T-helper 1 cell treated with Interleukin-12 subunit alpha and Interleukin-12 subunit beta and Interleukin-4 antibody, amounts not matched to agents 30 μg/mL and 1 μg/mL, for 36 hours (primary cell): ENCODE results near the gene ATP6V1B1.

Experiments used
- H3K27ac Mint-ChIP-seq: one replicate; pipeline ENCODE4 v1.8.0; 2021; ENCODE audit warnings: mild to moderate bottlenecking, mixed read lengths
- H3K27me3 Mint-ChIP-seq: one replicate; pipeline ENCODE4 v1.8.0; 2021; ENCODE audit warnings: low read depth, mixed read lengths
- H3K36me3 Mint-ChIP-seq: one replicate; pipeline ENCODE4 v1.8.0; 2021; ENCODE audit warnings: low read depth, mixed read lengths
- H3K4me1 Mint-ChIP-seq: one replicate; pipeline ENCODE4 v1.8.0; 2021; ENCODE audit warnings: low read depth, mixed read lengths
- H3K4me3 Mint-ChIP-seq: one replicate; pipeline ENCODE4 v1.8.0; 2021; ENCODE audit warnings: mild to moderate bottlenecking, moderate library complexity, mixed read lengths
- H3K9me3 Mint-ChIP-seq: one replicate; pipeline ENCODE4 v1.8.0; 2021; ENCODE audit warnings: mixed read lengths

The ATP6V1B1 gene

DNA sequence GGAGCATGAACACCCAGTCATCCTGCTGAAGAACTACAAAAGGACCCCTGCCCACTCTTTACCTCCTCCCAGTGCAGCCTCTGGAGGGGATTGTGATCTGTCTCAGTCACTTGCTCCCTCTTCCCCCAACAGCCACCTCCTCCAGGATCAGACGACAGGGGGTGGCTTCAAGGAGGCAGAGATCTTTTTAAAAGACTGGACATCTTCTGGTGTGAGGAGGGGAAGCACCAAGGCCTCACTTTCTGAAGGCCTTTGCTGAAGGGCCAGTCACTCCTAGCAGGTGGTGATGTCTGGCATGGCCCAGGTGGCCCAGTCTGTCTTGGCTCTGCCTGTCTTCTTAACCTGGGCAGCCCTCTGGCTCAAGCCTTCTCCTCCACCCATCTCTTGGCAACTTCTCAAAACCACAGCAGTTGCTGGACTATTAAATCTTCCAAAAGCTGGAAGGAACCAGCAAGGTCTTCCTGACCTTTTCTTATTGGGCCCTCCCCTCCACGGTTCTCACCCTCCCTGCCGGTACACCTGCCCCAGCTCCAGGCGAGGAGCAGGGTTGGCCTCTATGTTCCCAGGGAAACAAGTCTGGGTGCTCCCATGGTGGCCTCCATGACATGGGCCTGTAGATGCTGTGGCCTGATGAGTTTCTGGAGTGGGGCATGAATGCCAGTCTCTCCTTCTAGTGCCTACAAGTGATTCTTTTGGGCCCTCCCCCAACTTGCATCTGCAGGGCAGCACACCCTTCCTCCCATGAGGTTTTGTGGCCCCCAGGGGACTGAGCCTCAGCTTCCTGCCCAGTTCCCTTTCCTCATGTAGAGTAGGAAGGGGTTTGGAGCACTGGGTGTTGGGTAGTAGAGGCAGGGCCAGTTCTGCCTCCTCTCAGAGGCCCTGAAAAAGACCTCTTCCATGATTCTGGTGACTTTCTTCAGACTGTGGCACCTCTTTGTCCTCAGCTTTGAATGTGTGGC lies 5.0 kb upstream of the ATP6V1B1 start:
- H3K9me3 Mint-ChIP-seq: no peaks in the 10 kb centered on the region
- no peak overlapping the region for H3K4me3 Mint-ChIP-seq
- H3K4me1 Mint-ChIP-seq: peaks cover 2% of the 10 kb centered on the region
- no peaks in the 10 kb centered on the region for H3K36me3 Mint-ChIP-seq
- H3K27me3 Mint-ChIP-seq: peaks cover 24% of the 10 kb centered on the region
- H3K27ac Mint-ChIP-seq: no peak overlapping the region

- peaks cover 24% of the 10 kb centered on the region for H3K27me3 Mint-ChIP-seq
- H3K9me3 Mint-ChIP-seq: no peaks in the 10 kb centered on the region
- no peak overlapping the region for H3K27ac Mint-ChIP-seq
- H3K4me1 Mint-ChIP-seq: peaks cover 2% of the 10 kb centered on the region
- H3K36me3 Mint-ChIP-seq: no peaks in the 10 kb centered on the region
- no peak overlapping the region for H3K4me3 Mint-ChIP-seq
Observed at GRCh38 chr2:70931376-70932000, 4.2 kb upstream of the ATP6V1B1 start.

DNA sequence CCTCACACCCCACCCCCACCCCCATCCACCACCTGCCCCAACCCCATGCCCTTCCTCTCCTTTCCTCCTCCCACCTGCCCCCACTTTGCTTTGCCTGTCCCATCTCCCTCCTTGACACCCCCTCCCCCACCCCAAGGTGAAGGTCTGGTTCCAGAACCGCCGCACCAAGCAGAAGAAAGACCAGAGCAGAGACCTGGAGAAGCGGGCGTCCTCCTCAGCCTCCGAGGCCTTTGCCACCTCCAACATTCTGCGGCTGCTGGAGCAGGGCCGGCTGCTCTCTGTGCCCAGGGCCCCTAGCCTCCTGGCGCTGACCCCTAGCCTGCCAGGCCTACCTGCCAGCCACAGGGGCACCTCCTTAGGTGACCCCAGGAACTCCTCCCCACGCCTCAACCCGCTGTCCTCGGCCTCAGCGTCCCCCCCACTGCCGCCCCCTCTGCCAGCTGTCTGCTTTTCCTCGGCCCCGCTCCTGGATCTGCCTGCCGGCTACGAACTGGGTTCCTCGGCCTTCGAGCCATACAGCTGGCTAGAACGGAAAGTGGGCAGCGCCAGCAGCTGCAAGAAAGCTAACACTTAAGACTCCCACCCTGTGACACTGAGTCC lies 3.0 kb upstream of the ATP6V1B1 start:
- no peak overlapping the region for H3K4me3 Mint-ChIP-seq
- no peak overlapping the region for H3K27ac Mint-ChIP-seq
- peaks cover 2% of the 10 kb centered on the region for H3K4me1 Mint-ChIP-seq
- H3K9me3 Mint-ChIP-seq: no peaks in the 10 kb centered on the region
- H3K27me3 Mint-ChIP-seq: peaks cover 15% of the 10 kb centered on the region
- H3K36me3 Mint-ChIP-seq: no peaks in the 10 kb centered on the region

- Mint-ChIP-seq H3K36me3 (no peaks in the 10 kb centered on the region), H3K27me3 (peaks cover 16% of the 10 kb centered on the region), H3K27ac (no peak overlapping the region), H3K4me3 (no peak overlapping the region), H3K4me1 (peaks cover 2% of the 10 kb centered on the region), H3K9me3 (no peaks in the 10 kb centered on the region)
Observed at GRCh38 chr2:70934981-70935380, 719 bp upstream of the ATP6V1B1 start.

GRCh38 chr2:70936165-70936978 lies 672 bp downstream of the ATP6V1B1 start:
- H3K27ac Mint-ChIP-seq: no peak overlapping the region
- H3K27me3 Mint-ChIP-seq: peaks cover 22% of the 10 kb centered on the region
- H3K36me3 Mint-ChIP-seq: no peaks in the 10 kb centered on the region
- no peaks in the 10 kb centered on the region for H3K4me1 Mint-ChIP-seq
- no peaks in the 10 kb centered on the region for H3K9me3 Mint-ChIP-seq
- no peak overlapping the region for H3K4me3 Mint-ChIP-seq

GRCh38 chr2:70936979-70937811 lies 1.5 kb downstream of the ATP6V1B1 start:
- H3K4me1 Mint-ChIP-seq: no peaks in the 10 kb centered on the region
- H3K36me3 Mint-ChIP-seq: no peaks in the 10 kb centered on the region
- no peak overlapping the region for H3K4me3 Mint-ChIP-seq
- no peaks in the 10 kb centered on the region for H3K9me3 Mint-ChIP-seq
- peaks cover 18% of the 10 kb centered on the region for H3K27me3 Mint-ChIP-seq
- H3K27ac Mint-ChIP-seq: no peak overlapping the region

GRCh38 chr2:70937866-70938585 lies 2.3 kb downstream of the ATP6V1B1 start:
- peaks cover 18% of the 10 kb centered on the region for H3K27me3 Mint-ChIP-seq
- H3K4me1 Mint-ChIP-seq: no peaks in the 10 kb centered on the region
- H3K9me3 Mint-ChIP-seq: no peaks in the 10 kb centered on the region
- no peak overlapping the region for H3K27ac Mint-ChIP-seq
- H3K4me3 Mint-ChIP-seq: no peak overlapping the region
- H3K36me3 Mint-ChIP-seq: no peaks in the 10 kb centered on the region

DNA sequence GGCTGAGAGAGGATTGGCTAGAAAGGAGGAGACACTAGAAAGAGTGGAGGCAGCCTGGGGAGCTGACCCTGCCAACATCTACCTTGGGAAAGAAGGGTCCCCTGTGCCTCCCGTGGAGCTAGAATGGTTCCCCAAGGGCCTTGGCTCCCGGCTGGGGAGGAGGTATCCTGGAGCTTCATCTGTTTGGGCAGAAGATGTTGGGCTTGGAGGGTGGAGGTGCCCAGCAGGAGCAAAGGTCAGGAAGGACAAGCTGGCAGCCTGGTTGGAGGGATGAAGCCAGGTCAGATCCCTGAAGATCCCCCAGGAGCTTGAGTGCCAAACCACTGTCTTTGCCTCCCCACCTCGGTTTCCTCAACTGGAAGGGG lies 2.9 kb downstream of the ATP6V1B1 start:
- Mint-ChIP-seq H3K4me3 (no peak overlapping the region), H3K27ac (no peak overlapping the region), H3K9me3 (no peaks in the 10 kb centered on the region), H3K27me3 (peaks cover 18% of the 10 kb centered on the region), H3K36me3 (no peaks in the 10 kb centered on the region), H3K4me1 (no peaks in the 10 kb centered on the region)

DNA sequence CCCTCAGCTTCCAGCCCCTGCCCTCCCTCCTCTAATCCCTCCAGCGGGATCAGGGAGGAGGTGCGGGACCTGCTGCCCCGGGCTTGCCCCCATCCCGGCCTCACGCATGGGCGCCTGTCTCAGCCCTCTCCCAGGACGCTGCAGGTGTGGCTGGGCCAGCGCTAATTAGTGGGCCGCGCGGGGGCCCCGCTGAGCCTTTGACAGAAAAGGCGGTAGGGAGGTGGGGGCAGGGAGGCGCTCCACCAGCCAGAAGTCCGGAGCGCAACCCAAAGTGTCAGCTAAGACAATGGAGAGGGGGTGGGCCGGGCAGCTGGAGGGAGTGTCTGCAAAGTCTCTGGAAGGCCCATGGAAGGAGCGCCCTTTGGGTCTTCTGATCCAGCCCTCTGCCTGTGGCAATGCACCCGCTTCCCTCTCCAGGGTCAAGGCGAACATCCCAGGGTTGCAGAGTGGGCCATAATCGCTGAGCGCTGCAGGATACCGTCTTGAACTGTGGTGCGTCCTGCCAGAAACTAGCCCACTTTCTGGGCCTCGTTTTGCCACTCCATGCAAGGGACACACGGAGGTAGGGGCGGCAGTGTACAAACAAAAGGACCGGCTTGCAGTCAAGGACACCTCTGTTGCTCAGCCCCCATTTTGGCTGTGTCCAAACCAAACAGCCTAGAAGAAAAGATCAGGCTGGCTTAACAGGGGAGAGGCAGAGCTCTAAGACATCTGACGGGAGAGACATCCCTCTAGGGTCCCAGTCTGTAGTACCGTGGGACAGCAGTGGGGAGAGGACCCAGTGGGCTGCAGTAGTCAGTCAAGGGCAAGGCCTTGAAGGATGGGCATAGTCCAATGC lies 3.5 kb downstream of the ATP6V1B1 start:
- H3K36me3 Mint-ChIP-seq: no peaks in the 10 kb centered on the region
- H3K4me3 Mint-ChIP-seq: no peak overlapping the region
- no peak overlapping the region for H3K27ac Mint-ChIP-seq
- H3K9me3 Mint-ChIP-seq: no peaks in the 10 kb centered on the region
- H3K27me3 Mint-ChIP-seq: peaks cover 17% of the 10 kb centered on the region
- H3K4me1 Mint-ChIP-seq: no peaks in the 10 kb centered on the region

DNA sequence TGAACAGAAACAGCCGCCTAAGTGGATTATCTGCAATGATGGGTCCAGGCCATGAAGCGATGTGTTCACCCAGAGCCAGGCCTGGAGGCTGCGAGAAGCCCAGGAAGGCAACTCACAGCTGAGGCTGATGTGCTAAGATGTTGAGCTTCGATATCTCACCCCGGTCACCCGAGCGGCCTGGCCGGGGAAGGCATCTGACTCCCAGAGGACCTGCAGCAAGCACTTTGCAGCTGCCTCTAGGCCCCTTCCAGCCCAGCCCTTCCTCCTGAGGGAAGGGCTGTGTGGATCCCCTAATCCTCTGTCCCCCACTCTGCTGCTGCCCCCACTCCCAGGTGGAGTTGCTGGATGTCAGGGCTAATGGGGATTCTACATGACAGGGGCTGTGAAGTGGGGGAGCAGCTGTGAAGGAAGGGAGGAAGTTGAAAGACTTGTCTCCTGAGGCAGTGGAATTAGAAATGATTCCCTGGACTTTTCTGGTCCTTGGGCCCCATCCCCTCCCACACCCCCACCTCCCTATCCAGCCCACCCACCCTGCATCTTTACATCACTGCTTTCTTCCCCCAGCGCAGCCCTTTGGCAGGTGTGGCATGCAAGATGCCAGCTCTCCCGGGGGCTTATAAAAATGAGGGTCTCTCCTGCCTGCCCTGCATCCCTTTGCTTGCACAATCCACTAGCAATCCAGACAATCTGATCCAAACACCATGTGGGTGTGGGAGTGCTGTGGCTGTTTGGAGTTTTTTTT lies 4.3 kb downstream of the ATP6V1B1 start:
- Mint-ChIP-seq H3K27me3 (peaks cover 13% of the 10 kb centered on the region), H3K36me3 (no peaks in the 10 kb centered on the region), H3K4me1 (no peaks in the 10 kb centered on the region), H3K4me3 (no peak overlapping the region), H3K27ac (no peak overlapping the region), H3K9me3 (no peaks in the 10 kb centered on the region)

GRCh38 chr2:70941186-70941585 lies 5.5 kb downstream of the ATP6V1B1 start:
- Mint-ChIP-seq H3K27ac (no peak overlapping the region), H3K4me1 (peaks cover 2% of the 10 kb centered on the region), H3K4me3 (no peak overlapping the region), H3K36me3 (no peaks in the 10 kb centered on the region), H3K27me3 (peaks cover 14% of the 10 kb centered on the region), H3K9me3 (no peaks in the 10 kb centered on the region)

GRCh38 chr2:70941701-70942100 lies 6.0 kb downstream of the ATP6V1B1 start:
- Mint-ChIP-seq H3K9me3 (no peaks in the 10 kb centered on the region), H3K27me3 (peaks cover 15% of the 10 kb centered on the region), H3K4me3 (no peak overlapping the region), H3K4me1 (peaks cover 3% of the 10 kb centered on the region), H3K27ac (no peak overlapping the region), H3K36me3 (no peaks in the 10 kb centered on the region)
